Sigmoid colon (tissue), 7 donors: Measurements from ENCODE around the gene NLRC5. TPM values are rescaled to one million over a fixed set of nuclear protein-coding genes. Genes with fewer than 3 reads are reported as not detected.

Source experiments
- DNase-seq: peaks from one replicate; pipeline ENCODE4 v3.0.0-alpha.2; 2019
- H3K27ac ChIP-seq, 4 donors: fragments of 200-600 bp; sonication (generic); one replicate each; pipeline ENCODE4 v1.5.1; 2016 to 2019; ENCODE audit warnings: mild to moderate bottlenecking in 1 of 4
- H3K27me3 ChIP-seq, 3 donors: fragments of 200-600 bp; sonication (generic); one replicate each; pipeline ENCODE4 v1.5.1; 2019; ENCODE audit warnings: mild to moderate bottlenecking in 1 of 3
- H3K36me3 ChIP-seq, 4 donors: fragments of 200-600 bp; sonication (generic); one replicate each; pipeline ENCODE4 v1.5.1; 2016 to 2019
- H3K4me1 ChIP-seq, 4 donors: fragments of 200-600 bp; sonication (generic); one replicate each; pipeline ENCODE4 v1.5.1; 2017 to 2019
- H3K4me3 ChIP-seq, 4 donors: fragments of 200-600 bp; sonication (generic); one replicate each; pipeline ENCODE4 v1.5.1; 2017 to 2019; ENCODE audit warnings: mild to moderate bottlenecking in 2 of 4, moderate library complexity in 1 of 4
- H3K9me3 ChIP-seq, 4 donors: fragments of 200-600 bp in 3 of 4; sonication (generic) in 3 of 4; one replicate each; pipeline versions ENCODE4 v1.5.1 to v1.6.1; 2013 to 2019
- EP300 ChIP-seq, 4 donors: sonication (generic); formaldehyde crosslinking; IDR thresholded peaks; one replicate each; pipeline ENCODE4 v1.6.1; 2017; ENCODE audit warnings: antibody characterized with exemption in 4 of 4
- POLR2A ChIP-seq, 2 donors: fragments of 450-650 bp; IDR thresholded peaks; one replicate each; pipeline ENCODE4 v1.6.1; 2016; ENCODE audit warnings: antibody characterized with exemption in 2 of 2, mild to moderate bottlenecking in 2 of 2, moderate library complexity in 2 of 2
- POLR2AphosphoS5 ChIP-seq, 4 donors: sonication (generic); formaldehyde crosslinking; IDR thresholded peaks; one replicate each; pipeline ENCODE4 v1.6.1; 2017; ENCODE audit warnings: antibody characterized with exemption in 4 of 4
- WGBS, 2 donors: extraction: QIAGEN DNeasy Blood & Tissue Kit; methylation state at CpG; one replicate each; pipeline ENCODE4 v1.1.7; 2013; 5-methylcytosine and 5-hydroxymethylcytosine counted together
- intact Hi-C: fragments of 100-400 bp; cut with DNase I; formaldehyde crosslinking; loops from one replicate; pipeline ENCODE4 v1.15.1; 2023
- polyA plus RNA-seq, 3 donors: library from polyadenylated mRNA; stranded (reverse); fragments of 200-250 nt; gene quantifications; one replicate each; pipeline ENCODE4 v1.2.3, GENCODE V29; 2013
- total RNA-seq, 4 donors: library from RNA; depleted of rRNA; stranded (reverse); fragments of >200 nt; gene quantifications; one replicate each; pipeline ENCODE4 v1.1.0, GENCODE V29; 2016
- TF ChIP-seq, protein P1 (sequence below), 4 experiments: fragments of 450-650 bp in 3 of 4; fragments of 200-600 bp in 1 of 4; IDR thresholded peaks; one replicate each; pipeline ENCODE4 v1.5.1; 2016 to 2019; ENCODE audit warnings: antibody characterized with exemption in 4 of 4, mild to moderate bottlenecking in 3 of 4, moderate library complexity in 2 of 4
- donor health status: healthy with polysubstance abuse.
- donor health status: Bipolar disorder and iron deficiency.
- donor health status: healthy.

NLRC5 gene
- total and polyA plus RNA-seq, 7 donors = 9.5 to 119 (median 19.5) TPM

DNA sequence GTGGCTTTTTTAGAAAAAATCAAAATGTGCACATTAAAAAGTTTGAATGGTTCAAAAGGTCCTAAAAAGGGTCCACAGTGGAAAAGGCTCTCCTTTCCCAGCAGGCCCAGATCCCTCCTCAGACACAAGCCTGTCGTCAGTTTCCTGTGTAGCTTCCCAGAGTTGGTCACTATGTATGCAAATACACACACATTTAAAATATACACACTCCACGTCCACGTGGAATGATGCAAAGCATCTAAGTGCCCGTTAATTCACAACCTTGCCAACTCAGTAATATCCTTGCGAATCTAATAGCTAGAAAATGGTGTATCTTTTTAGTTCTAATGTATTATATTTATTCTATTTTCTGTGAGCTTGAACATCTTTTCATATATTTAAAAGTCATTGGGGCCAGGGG is 17.7 kb downstream of the NLRC5 start:
- H3K27ac ChIP-seq = no peak overlapping the region
- no peaks in the 10 kb centered on the region for H3K27me3 ChIP-seq
- no peaks in the 10 kb centered on the region for H3K4me1 ChIP-seq
- no peak overlapping the region for H3K4me3 ChIP-seq
- no peaks in the 10 kb centered on the region for H3K9me3 ChIP-seq
- DNase-seq = no peak
- 68 to 81% methylated on average over 5 of the region's 5 CpGs for WGBS, 2 donors
- H3K36me3 ChIP-seq = peaks cover 0 to 14% (median 0%) of the 10 kb centered on the region in 4 donors
- TF ChIP-seq EP300 (IDR thresholded peaks at IDR 0.05) = no peak
- no peak for TF ChIP-seq POLR2AphosphoS5 (IDR thresholded peaks at IDR 0.05)
- no peak for TF ChIP-seq POLR2A (IDR thresholded peaks at IDR 0.05)
- TF ChIP-seq, protein P1, sequence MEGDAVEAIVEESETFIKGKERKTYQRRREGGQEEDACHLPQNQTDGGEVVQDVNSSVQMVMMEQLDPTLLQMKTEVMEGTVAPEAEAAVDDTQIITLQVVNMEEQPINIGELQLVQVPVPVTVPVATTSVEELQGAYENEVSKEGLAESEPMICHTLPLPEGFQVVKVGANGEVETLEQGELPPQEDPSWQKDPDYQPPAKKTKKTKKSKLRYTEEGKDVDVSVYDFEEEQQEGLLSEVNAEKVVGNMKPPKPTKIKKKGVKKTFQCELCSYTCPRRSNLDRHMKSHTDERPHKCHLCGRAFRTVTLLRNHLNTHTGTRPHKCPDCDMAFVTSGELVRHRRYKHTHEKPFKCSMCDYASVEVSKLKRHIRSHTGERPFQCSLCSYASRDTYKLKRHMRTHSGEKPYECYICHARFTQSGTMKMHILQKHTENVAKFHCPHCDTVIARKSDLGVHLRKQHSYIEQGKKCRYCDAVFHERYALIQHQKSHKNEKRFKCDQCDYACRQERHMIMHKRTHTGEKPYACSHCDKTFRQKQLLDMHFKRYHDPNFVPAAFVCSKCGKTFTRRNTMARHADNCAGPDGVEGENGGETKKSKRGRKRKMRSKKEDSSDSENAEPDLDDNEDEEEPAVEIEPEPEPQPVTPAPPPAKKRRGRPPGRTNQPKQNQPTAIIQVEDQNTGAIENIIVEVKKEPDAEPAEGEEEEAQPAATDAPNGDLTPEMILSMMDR (IDR thresholded peaks at IDR 0.05) = no peak
- intact Hi-C loops = no loop called here

DNA sequence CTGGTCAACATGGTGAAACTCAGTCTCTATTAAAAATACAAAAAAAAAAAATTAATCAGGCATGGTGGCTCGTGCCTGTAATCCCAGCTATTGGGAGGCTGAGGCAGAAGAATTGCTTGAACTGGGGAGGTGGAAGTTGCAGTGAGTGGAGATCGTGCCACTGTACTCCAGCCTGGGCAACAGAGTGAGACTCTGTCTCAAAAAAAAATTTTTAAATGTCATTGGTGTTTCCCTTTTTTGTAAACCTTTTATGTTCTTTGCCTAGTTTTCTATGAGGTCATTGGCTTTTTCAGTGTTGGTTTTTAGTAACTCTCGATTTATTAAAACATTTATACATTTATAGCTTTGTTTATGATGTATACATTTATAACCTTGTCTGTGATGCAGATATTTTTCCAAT is 18.2 kb downstream of the NLRC5 start:
- DNase-seq = no peak
- H3K9me3 ChIP-seq = no peaks in the 10 kb centered on the region
- TF ChIP-seq POLR2AphosphoS5 (IDR thresholded peaks at IDR 0.05) = no peak
- TF ChIP-seq EP300 (IDR thresholded peaks at IDR 0.05) = no peak
- TF ChIP-seq, protein P1 (IDR thresholded peaks at IDR 0.05) = no peak
- no peak for TF ChIP-seq POLR2A (IDR thresholded peaks at IDR 0.05)
- intact Hi-C loops = no loop called here
- no peaks in the 10 kb centered on the region for H3K4me1 ChIP-seq
- H3K27me3 ChIP-seq = no peaks in the 10 kb centered on the region
- peaks cover 0 to 14% (median 0%) of the 10 kb centered on the region in 4 donors for H3K36me3 ChIP-seq
- H3K4me3 ChIP-seq = no peak overlapping the region
- 77 to 86% methylated on average over 3 of the region's 3 CpGs for WGBS, 2 donors
- H3K27ac ChIP-seq = no peak overlapping the region

GRCh38 chr16:57008440-57008839 is 19.1 kb downstream of the NLRC5 start:
- no peaks in the 10 kb centered on the region for H3K27me3 ChIP-seq
- H3K4me1 ChIP-seq = no peaks in the 10 kb centered on the region
- H3K4me3 ChIP-seq = no peak overlapping the region
- DNase-seq = no peak
- H3K9me3 ChIP-seq = no peaks in the 10 kb centered on the region
- WGBS, 2 donors = 95 to 98% methylated on average over 1 of the region's 1 CpG
- H3K36me3 ChIP-seq = peaks cover 0 to 14% (median 0%) of the 10 kb centered on the region in 4 donors
- intact Hi-C loops = no loop called here
- TF ChIP-seq, protein P1 (IDR thresholded peaks at IDR 0.05) = no peak
- no peak for TF ChIP-seq EP300 (IDR thresholded peaks at IDR 0.05)
- H3K27ac ChIP-seq = no peak overlapping the region

GRCh38 chr16:57009643-57010170 is 20.4 kb downstream of the NLRC5 start:
- intact Hi-C loops = no loop called here
- H3K36me3 ChIP-seq = peaks cover 0 to 5% (median 0%) of the 10 kb centered on the region in 4 donors
- no peak overlapping the region for H3K4me3 ChIP-seq
- H3K27me3 ChIP-seq = no peaks in the 10 kb centered on the region
- no peaks in the 10 kb centered on the region for H3K9me3 ChIP-seq
- no peak overlapping the region for H3K27ac ChIP-seq
- WGBS, 2 donors = 85 to 93% methylated on average over 2 of the region's 2 CpGs
- TF ChIP-seq POLR2AphosphoS5 (IDR thresholded peaks at IDR 0.05) (no peak), EP300 (IDR thresholded peaks at IDR 0.05) (no peak), POLR2A (IDR thresholded peaks at IDR 0.05) (no peak)
- TF ChIP-seq, protein P1 (IDR thresholded peaks at IDR 0.05) = no peak
- H3K4me1 ChIP-seq = no peaks in the 10 kb centered on the region
- DNase-seq = no peak

GRCh38 chr16:57012353-57012752 is 23.0 kb downstream of the NLRC5 start:
- Histone ChIP-seq H3K4me3 (no peak overlapping the region), H3K27me3 (no peaks in the 10 kb centered on the region), H3K4me1 (no peaks in the 10 kb centered on the region), H3K36me3 (peaks cover 0 to 5% (median 2%) of the 10 kb centered on the region in 4 donors), H3K9me3 (no peaks in the 10 kb centered on the region), H3K27ac (no peak overlapping the region)
- 94 to 96% methylated on average over 13 of the region's 13 CpGs for WGBS, 2 donors
- no peak for TF ChIP-seq EP300 (IDR thresholded peaks at IDR 0.05)
- no peak for TF ChIP-seq POLR2AphosphoS5 (IDR thresholded peaks at IDR 0.05)
- TF ChIP-seq, protein P1 (IDR thresholded peaks at IDR 0.05) = no peak
- TF ChIP-seq POLR2A (IDR thresholded peaks at IDR 0.05) = no peak
- intact Hi-C loops = no loop called here
- no peak for DNase-seq
